K562 (cell line): ENCODE data around the gene GALNS. TPM values are rescaled to one million over a fixed set of nuclear protein-coding genes. Genes with fewer than 3 reads are reported as not detected.

Experiments used
- BHLHE40 ChIP-seq: IDR thresholded peaks from 2 replicates; pipeline ENCODE4 v1.6.1; 2011; ENCODE audit warnings: low read length, improper control_type of control experiment
- CCAR2 ChIP-seq: fragments of 200-400 bp; formaldehyde crosslinking; IDR thresholded peaks from 2 replicates; pipeline ENCODE4 v1.6.1; 2017; ENCODE audit warnings: mild to moderate bottlenecking, low read depth, low read length
- CTCF ChIP-seq, 3 experiments: IDR thresholded peaks in 2 of 3; conservative IDR thresholded peaks in 1 of 3; 2 replicates each; pipeline ENCODE4 v1.5.1; 2011 to 2012; ENCODE audit warnings: low read length in 3 of 3, mild to moderate bottlenecking in 3 of 3, control low read depth in 2 of 3, improper control_type of control experiment in 1 of 3, inconsistent platforms in 1 of 3, low read depth in 1 of 3, mixed read lengths in 1 of 3, moderate library complexity in 1 of 3; ENCODE audit not compliant: insufficient read depth in 2 of 3
- GABPB1 ChIP-seq: sonication (generic); formaldehyde crosslinking; IDR thresholded peaks from 2 replicates; pipeline ENCODE4 v1.8.0; 2022; ENCODE audit warnings: mild to moderate bottlenecking, missing genetic modification reagents
- HDAC1 ChIP-seq, 2 experiments: fragments of 450-650 bp; IDR thresholded peaks; 2 replicates each; pipeline ENCODE4 v1.6.1; 2016 to 2017; ENCODE audit warnings: inconsistent platforms in 1 of 2, mild to moderate bottlenecking in 1 of 2, moderate library complexity in 1 of 2
- ID3 ChIP-seq, 2 experiments: fragments of 250-450 bp in 1 of 2; fragments of 450-650 bp in 1 of 2; sonication (Bioruptor Pico) in 1 of 2; IDR thresholded peaks; 2 replicates each; pipeline versions ENCODE4 v1.6.1 to v1.8.0; 2016 to 2021; ENCODE audit warnings: mild to moderate bottlenecking in 2 of 2, moderate library complexity in 2 of 2, missing compliant biosample characterization in 1 of 2, missing genetic modification characterization in 1 of 2
- MAFK ChIP-seq: IDR thresholded peaks from 2 replicates; pipeline ENCODE4 v1.6.1; 2011; ENCODE audit warnings: low read length, improper control_type of control experiment
- MNT ChIP-seq, 2 experiments: fragments of 450-650 bp; conservative IDR thresholded peaks; 2 replicates each; pipeline ENCODE4 v1.6.1; 2017; ENCODE audit warnings: mild to moderate bottlenecking in 2 of 2, moderate library complexity in 2 of 2
- RBBP5 ChIP-seq: fragments of 200-600 bp; sonication (generic); IDR thresholded peaks from 2 replicates; pipeline ENCODE4 v1.6.1; 2012; ENCODE audit warnings: borderline replicate concordance, mild to moderate bottlenecking, low read length, control low read depth, inconsistent platforms; ENCODE audit not compliant: insufficient read depth, poor library complexity, severe bottlenecking
- SIN3A ChIP-seq, 2 experiments: fragments of 150-350 bp in 1 of 2; IDR thresholded peaks; 2 replicates each; pipeline ENCODE4 v1.6.1; 2011 to 2016; ENCODE audit warnings: borderline replicate concordance in 2 of 2, low read depth in 2 of 2, low read length in 2 of 2, mild to moderate bottlenecking in 2 of 2, moderate library complexity in 2 of 2; ENCODE audit not compliant: control insufficient read depth in 1 of 2
- TBL1XR1 ChIP-seq, 2 experiments: IDR thresholded peaks; 2 replicates each; pipeline ENCODE4 v1.6.1; 2012; ENCODE audit warnings: improper control_type of control experiment in 2 of 2, low read length in 2 of 2, mild to moderate bottlenecking in 1 of 2
- ZNF277 ChIP-seq: fragments of 250-450 bp; sonication (Bioruptor Pico); IDR thresholded peaks from 2 replicates; pipeline ENCODE4 v1.8.0; 2022; ENCODE audit warnings: inconsistent platforms, mild to moderate bottlenecking, moderate library complexity, borderline replicate concordance
- ZNF592 ChIP-seq: fragments of 450-650 bp; IDR thresholded peaks from 2 replicates; pipeline ENCODE4 v1.6.1; 2017; ENCODE audit warnings: antibody characterized with exemption, mild to moderate bottlenecking
- ZNF830 ChIP-seq: fragments of 250-450 bp; sonication (Bioruptor Pico); IDR thresholded peaks from 2 replicates; pipeline ENCODE4 v1.5.0; 2021; ENCODE audit warnings: mild to moderate bottlenecking
- polyA plus RNA-seq, 8 experiments: library from polyadenylated mRNA; depleted of rRNA in 4 of 8; stranded (reverse) in 5 of 8; unstranded in 3 of 8; fragments of >200 nt; fragmentation: Nextera tagmentation in 2 of 8; fragmentation: Illumina TruSeq in 1 of 8; extraction: Ambion mirVana in 2 of 8; extraction: Trizol in 1 of 8; gene quantifications; 2 replicates each; pipeline versions ENCODE4 v1.2.1 to v1.2.3, GENCODE V29; 2011 to 2014; ENCODE audit warnings: inconsistent platforms in 1 of 8, missing spikeins in 1 of 8
- total RNA-seq, 7 experiments: library from RNA; depleted of rRNA in 6 of 7; stranded (reverse); fragments of >200 nt in 6 of 7; fragmentation: Illumina TruSeq in 2 of 7; extraction: Trizol in 2 of 7; gene quantifications; 2 replicates each; pipeline versions ENCODE4 v1.2.1 to v1.2.3, GENCODE V29; 2011 to 2021; ENCODE audit warnings: low replicate concordance in 1 of 7

GALNS gene
- total and polyA plus RNA-seq, 9 of the 15 experiments (the other 6 are each of a cell fraction or from before 2014, with no cell fraction given): 0.38 to 13.2 (median 4.3) TPM

- peak; percentile 71 for TF ChIP-seq MAFK
- TF ChIP-seq CTCF (IDR thresholded peaks at IDR 0.05 in 2 of 3, conservative IDR thresholded peaks at IDR 0.05 in 1 of 3; ENCODE audit: insufficient read depth in 2 of 3, low read depth in 1 of 3, low read length in 3 of 3): 0 out of 6 replicates have a peak, but pooled peaks of 2 of the 3 experiments have one; percentile 6 to 11
- peak; percentile 89 for TF ChIP-seq ZNF592
- TF ChIP-seq HDAC1 (IDR thresholded peaks at IDR 0.05): peak in 1 of 2 experiments; percentile 89; a peak in 2 of 4 replicates
- TF ChIP-seq ID3 (CRISPR knock-in tag; IDR thresholded peaks at IDR 0.05): no peak
- TF ChIP-seq ID3 (tag; IDR thresholded peaks at IDR 0.05): peak; percentile 64
- 0 out of 2 replicates have a peak, but pooled peaks have one; percentile 44 for TF ChIP-seq BHLHE40
- no peak for TF ChIP-seq ZNF830
- TF ChIP-seq ZNF277: no peak
- 0 out of 2 replicates have a peak, but pooled peaks have one; percentile 23 for TF ChIP-seq GABPB1 (CRISPR knock-in tag)
- TF ChIP-seq TBL1XR1 (IDR thresholded peaks at IDR 0.05; ENCODE audit: low read length in 2 of 2): 0 out of 4 replicates have a peak, but pooled peaks of 1 of the 2 experiments have one; percentile 35
- TF ChIP-seq MNT (conservative IDR thresholded peaks at IDR 0.05): peak; percentile 91
- TF ChIP-seq CCAR2: no peak
- peak; percentile 82 to 95 for TF ChIP-seq SIN3A (IDR thresholded peaks at IDR 0.05; ENCODE audit: borderline replicate concordance in 2 of 2, control insufficient read depth in 1 of 2, low read depth in 2 of 2, low read length in 2 of 2)
- peak; percentile 74 for TF ChIP-seq RBBP5
Observed at GRCh38 chr16:88781140-88782077, 75.3 kb downstream of the GALNS start (continued).
